ENCODE results near the gene CFAP73. TPM values are rescaled to one million over a fixed set of nuclear protein-coding genes. Genes with fewer than 3 reads are reported as not detected.
"Not testable (repeated sequence)": the region's sequence is repeated elsewhere in the genome, so short reads cannot be mapped to it uniquely, and the experiment has no call there.

The CFAP73 gene
- total RNA-seq, 6 experiments from 2014 or later = 0.17 TPM; not detected in 5

DNA sequence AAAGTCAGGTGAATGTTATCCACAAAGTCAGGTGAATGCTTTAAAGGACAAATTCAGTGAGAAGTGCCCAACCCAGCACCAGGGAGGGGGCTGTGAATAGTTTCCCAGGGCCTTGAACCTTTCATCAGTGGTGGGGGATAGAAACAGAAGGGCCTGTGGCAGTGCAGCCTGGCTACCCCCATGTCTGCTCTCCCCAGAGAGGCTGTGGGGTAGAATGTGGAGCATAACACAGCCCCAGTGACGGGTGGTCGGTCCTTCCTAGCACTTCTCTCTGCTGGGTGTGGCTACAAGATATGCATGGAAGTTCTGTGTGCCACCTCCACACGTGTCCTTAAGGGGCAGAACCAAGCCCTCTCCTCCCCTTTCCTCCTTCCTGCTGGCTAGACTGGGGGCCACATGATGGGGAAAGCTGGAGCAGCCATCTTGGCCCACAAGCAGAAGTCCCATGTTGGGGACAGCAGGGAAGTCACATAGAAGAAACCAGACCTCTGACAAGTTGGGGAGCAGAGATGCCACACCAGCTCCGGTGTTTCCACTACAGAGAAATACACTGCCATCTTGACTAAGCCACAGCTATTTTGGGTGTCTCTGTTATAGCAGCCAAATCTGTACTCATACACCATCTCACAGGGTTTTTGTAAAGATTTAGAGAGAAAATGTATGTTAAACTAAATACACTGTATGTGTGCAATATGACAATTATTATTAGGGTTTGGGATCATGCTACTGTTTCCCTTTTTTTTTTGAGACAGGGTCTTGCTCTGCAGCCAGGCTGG is 53.0 kb downstream of the CFAP73 start:
- no peak overlapping the region for H3K4me3 Mint-ChIP-seq
- no peak for DNase-seq
- H3K9me3 Mint-ChIP-seq = no peaks in the 10 kb centered on the region
- 0 out of 2 replicates have a peak, but pooled peaks cover 5% of the 10 kb centered on the region for H3K36me3 Mint-ChIP-seq (ENCODE audit: low read depth)
- TF ChIP-seq, protein P1, sequence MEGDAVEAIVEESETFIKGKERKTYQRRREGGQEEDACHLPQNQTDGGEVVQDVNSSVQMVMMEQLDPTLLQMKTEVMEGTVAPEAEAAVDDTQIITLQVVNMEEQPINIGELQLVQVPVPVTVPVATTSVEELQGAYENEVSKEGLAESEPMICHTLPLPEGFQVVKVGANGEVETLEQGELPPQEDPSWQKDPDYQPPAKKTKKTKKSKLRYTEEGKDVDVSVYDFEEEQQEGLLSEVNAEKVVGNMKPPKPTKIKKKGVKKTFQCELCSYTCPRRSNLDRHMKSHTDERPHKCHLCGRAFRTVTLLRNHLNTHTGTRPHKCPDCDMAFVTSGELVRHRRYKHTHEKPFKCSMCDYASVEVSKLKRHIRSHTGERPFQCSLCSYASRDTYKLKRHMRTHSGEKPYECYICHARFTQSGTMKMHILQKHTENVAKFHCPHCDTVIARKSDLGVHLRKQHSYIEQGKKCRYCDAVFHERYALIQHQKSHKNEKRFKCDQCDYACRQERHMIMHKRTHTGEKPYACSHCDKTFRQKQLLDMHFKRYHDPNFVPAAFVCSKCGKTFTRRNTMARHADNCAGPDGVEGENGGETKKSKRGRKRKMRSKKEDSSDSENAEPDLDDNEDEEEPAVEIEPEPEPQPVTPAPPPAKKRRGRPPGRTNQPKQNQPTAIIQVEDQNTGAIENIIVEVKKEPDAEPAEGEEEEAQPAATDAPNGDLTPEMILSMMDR (IDR thresholded peaks at IDR 0.05) = no peak
- H3K27ac Mint-ChIP-seq = no peak overlapping the region
- H3K4me1 Mint-ChIP-seq (ENCODE audit: low read depth) = peaks cover 19% of the 10 kb centered on the region
- H3K27me3 Mint-ChIP-seq (ENCODE audit: insufficient read depth) = no peaks in the 10 kb centered on the region

DNA sequence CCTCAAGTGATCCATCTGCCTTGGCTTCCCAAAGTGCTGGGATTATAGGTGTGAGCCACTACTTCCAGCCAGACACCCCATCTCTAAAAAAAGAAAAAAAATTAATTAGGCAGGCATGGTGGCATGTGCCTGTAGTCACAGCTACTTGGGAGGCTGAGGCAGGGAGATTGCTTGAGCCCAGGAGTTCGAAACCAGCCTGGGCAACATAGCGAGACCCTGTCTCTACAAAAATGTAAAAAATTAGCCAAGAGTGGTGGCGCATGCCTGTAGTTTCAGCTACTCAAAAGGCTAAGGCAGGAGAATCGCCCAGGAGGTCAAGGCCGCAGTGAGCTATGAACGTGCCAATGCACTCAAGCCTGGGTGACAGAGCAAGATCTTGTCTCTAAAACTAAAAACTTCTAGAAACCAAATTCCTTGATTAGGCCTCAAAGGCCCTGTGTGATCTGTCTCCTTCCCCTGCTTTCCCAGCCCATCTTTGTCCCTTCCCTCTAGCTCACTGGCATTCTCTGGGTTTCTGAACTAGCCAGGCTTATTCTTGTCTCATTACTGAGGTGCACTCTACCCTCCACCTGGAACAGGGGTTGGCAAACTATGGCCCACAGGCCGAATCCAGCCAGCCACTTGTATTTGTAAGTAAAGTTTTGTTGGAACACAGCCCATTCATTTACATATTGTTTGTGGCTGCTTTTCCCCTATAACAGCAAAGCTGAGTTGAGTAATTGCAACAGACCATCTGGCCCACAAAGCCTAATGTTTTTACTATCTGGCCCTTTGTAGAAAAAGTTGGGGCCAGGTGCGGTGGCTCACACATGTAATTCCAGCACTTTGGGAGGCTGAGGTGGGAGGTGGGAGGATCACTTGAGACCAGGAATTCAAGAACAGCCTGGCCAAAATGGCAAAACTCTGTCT is 54.6 kb downstream of the CFAP73 start:
- no peak for DNase-seq
- TF ChIP-seq, protein P1 (IDR thresholded peaks at IDR 0.05) = no peak
- Mint-ChIP-seq H3K4me3 (no peak overlapping the region), H3K9me3 (no peaks in the 10 kb centered on the region), H3K4me1 (ENCODE audit: low read depth) (peaks cover 22% of the 10 kb centered on the region), H3K36me3 (ENCODE audit: low read depth) (0 out of 2 replicates have a peak, but pooled peaks cover 5% of the 10 kb centered on the region), H3K27ac (no peak overlapping the region), H3K27me3 (ENCODE audit: insufficient read depth) (peaks cover 2% of the 10 kb centered on the region; the same call in 1 of the 2 replicates)

DNA sequence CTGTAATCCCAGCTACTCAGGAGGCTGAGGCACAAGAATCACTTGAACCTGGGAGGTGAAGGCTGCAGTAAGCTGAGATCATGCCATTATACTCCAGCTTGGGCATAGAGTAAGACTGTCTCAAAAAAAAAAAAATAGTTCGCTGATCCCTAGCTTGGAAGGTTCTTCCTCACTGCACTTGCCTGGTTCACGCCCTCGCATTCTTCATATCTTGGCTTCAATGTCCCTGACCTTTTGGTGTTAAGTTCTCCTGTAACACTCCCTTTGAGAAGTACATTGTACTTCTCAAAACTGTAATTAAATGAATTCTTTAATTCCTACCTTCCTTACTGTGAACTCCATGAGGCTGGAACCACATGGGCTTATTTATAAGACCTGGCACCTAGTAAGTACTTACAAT is 55.3 kb downstream of the CFAP73 start:
- TF ChIP-seq, protein P1 (IDR thresholded peaks at IDR 0.05) = no peak
- Mint-ChIP-seq H3K9me3 (no peaks in the 10 kb centered on the region), H3K4me3 (no peak overlapping the region), H3K4me1 (ENCODE audit: low read depth) (peaks cover 22% of the 10 kb centered on the region), H3K36me3 (ENCODE audit: low read depth) (0 out of 2 replicates have a peak, but pooled peaks cover 5% of the 10 kb centered on the region), H3K27me3 (ENCODE audit: insufficient read depth) (peaks cover 2% of the 10 kb centered on the region; the same call in 1 of the 2 replicates), H3K27ac (no peak overlapping the region)
- DNase-seq = no peak

DNA sequence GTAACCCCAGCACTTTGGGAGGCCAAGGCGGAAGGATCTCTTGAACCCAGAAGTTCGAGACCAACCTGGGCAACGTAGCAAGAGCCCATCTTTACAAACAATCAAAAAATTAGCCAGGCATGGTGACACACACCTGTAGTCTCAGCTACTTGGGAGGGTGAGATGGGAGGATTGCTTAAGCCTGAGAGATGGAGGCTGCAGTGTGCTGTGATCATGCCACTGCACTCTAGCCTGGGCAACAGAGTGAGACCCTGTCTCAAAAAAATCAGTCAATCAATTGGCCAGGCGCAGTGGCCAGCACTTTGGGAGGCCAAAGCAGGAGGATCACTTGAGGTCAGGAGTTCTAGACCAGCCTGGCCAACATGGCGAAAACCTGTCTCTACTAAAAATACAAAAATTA is 57.3 kb downstream of the CFAP73 start:
- not testable (repeated sequence) for H3K36me3 Mint-ChIP-seq (ENCODE audit: low read depth); H3K4me3 Mint-ChIP-seq; H3K27me3 Mint-ChIP-seq (ENCODE audit: insufficient read depth); H3K9me3 Mint-ChIP-seq; H3K27ac Mint-ChIP-seq; DNase-seq
- peaks cover 30% of the 10 kb centered on the region for H3K4me1 Mint-ChIP-seq (ENCODE audit: low read depth)

DNA sequence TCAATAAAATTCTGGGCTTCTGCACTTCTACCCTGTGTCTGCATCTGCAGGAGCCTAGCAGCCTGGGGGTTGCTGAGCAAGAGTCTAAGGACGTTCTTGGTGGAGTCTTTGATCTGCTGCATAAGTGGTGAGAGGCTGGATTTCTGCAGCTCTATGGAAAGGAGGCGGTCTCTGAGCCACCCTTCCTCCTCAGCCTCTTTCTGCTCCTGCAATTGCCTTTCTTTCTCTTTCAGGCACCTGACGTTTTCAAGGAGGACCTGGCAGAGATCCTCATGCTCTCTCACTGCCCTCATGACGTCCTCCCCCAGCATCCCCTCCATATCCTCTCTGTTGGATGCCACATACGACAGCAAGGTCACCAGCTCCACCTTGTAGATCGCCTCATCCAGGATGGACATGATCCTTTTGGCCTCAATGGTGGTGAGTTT is 58.1 kb downstream of the CFAP73 start:
- Mint-ChIP-seq H3K36me3 (ENCODE audit: low read depth) (0 out of 2 replicates have a peak, but pooled peaks cover 5% of the 10 kb centered on the region), H3K27me3 (ENCODE audit: insufficient read depth) (peaks cover 2% of the 10 kb centered on the region; the same call in 1 of the 2 replicates), H3K27ac (no peak overlapping the region)

More for the DNA sequence above, 58.1 kb downstream of the CFAP73 start:
- Mint-ChIP-seq H3K4me3 (no peak overlapping the region), H3K4me1 (ENCODE audit: low read depth) (peaks cover 30% of the 10 kb centered on the region), H3K9me3 (no peaks in the 10 kb centered on the region)
- TF ChIP-seq, protein P1 (IDR thresholded peaks at IDR 0.05) = no peak
- DNase-seq = no peak
